Endothelial cell (in vitro differentiated cells): ENCODE results near the gene UBTD1. TPM values are rescaled to one million over a fixed set of nuclear protein-coding genes. Genes with fewer than 3 reads are reported as not detected.

ENCODE experiments used
- DNase-seq: peaks from one replicate; pipeline ENCODE4 v3.0.0; 2021; ENCODE audit warnings: low spot score
- H3K27ac Mint-ChIP-seq: one replicate; pipeline ENCODE4 v1.8.0; 2021; ENCODE audit warnings: mixed read lengths, inconsistent platforms; ENCODE audit not compliant: unreplicated experiment
- H3K27me3 Mint-ChIP-seq: one replicate; pipeline ENCODE4 v1.8.0; 2021; ENCODE audit warnings: mild to moderate bottlenecking, moderate library complexity, mixed read lengths, inconsistent platforms; ENCODE audit not compliant: unreplicated experiment
- H3K36me3 Mint-ChIP-seq: one replicate; pipeline ENCODE4 v1.8.0; 2021; ENCODE audit warnings: mild to moderate bottlenecking, low read depth, mixed read lengths, inconsistent platforms; ENCODE audit not compliant: unreplicated experiment
- H3K4me1 Mint-ChIP-seq: one replicate; pipeline ENCODE4 v1.8.0; 2021; ENCODE audit warnings: mild to moderate bottlenecking, mixed read lengths, inconsistent platforms; ENCODE audit not compliant: unreplicated experiment
- H3K4me3 Mint-ChIP-seq: one replicate; pipeline ENCODE4 v1.8.0; 2021; ENCODE audit warnings: mild to moderate bottlenecking, mixed read lengths, inconsistent platforms; ENCODE audit not compliant: unreplicated experiment
- H3K9me3 Mint-ChIP-seq: one replicate; pipeline ENCODE4 v1.8.0; 2021; ENCODE audit warnings: mixed read lengths, inconsistent platforms; ENCODE audit not compliant: unreplicated experiment
- CTCF ChIP-seq: fragments of 200-600 bp; sonication (generic); IDR thresholded peaks from one replicate; pipeline ENCODE4 v1.5.0; 2021; ENCODE audit warnings: antibody characterized with exemption; ENCODE audit not compliant: unreplicated experiment
- total RNA-seq: library from RNA; stranded (reverse); fragmentation: NEBNext Ultra II Directional; extraction: Animal tissue kit (Norgen Biotek cat#: 25700); gene quantifications from one replicate; pipeline ENCODE4 v1.2.1, GENCODE V29; 2021; ENCODE audit not compliant: unreplicated experiment

The UBTD1 gene
- total RNA-seq, 1 donor from 2014 or later, result 78.0 TPM

- no peaks in the 10 kb centered on the region for H3K9me3 Mint-ChIP-seq
- H3K4me3 Mint-ChIP-seq, result no peak overlapping the region
- peaks cover 3% of the 10 kb centered on the region for H3K4me1 Mint-ChIP-seq
- no peak for DNase-seq
- no peaks in the 10 kb centered on the region for H3K36me3 Mint-ChIP-seq
- no peak overlapping the region for H3K27ac Mint-ChIP-seq
- H3K27me3 Mint-ChIP-seq, result peaks cover 9% of the 10 kb centered on the region
- TF ChIP-seq CTCF, result no peak
Observed at GRCh38 chr10:97601268-97602215, 102.8 kb downstream of the UBTD1 start.

- Mint-ChIP-seq H3K27ac (no peak overlapping the region), H3K4me1 (no peaks in the 10 kb centered on the region), H3K27me3 (no peaks in the 10 kb centered on the region), H3K9me3 (no peaks in the 10 kb centered on the region), H3K36me3 (no peaks in the 10 kb centered on the region), H3K4me3 (no peak overlapping the region)
- no peak for TF ChIP-seq CTCF
- no peak for DNase-seq
Observed at GRCh38 chr10:97607095-97607636, 108.4 kb downstream of the UBTD1 start.

- no peak for DNase-seq
- Mint-ChIP-seq H3K4me3 (no peak overlapping the region), H3K27me3 (no peaks in the 10 kb centered on the region), H3K36me3 (no peaks in the 10 kb centered on the region), H3K4me1 (no peaks in the 10 kb centered on the region), H3K9me3 (no peaks in the 10 kb centered on the region), H3K27ac (no peak overlapping the region)
- TF ChIP-seq CTCF, result no peak
Observed at GRCh38 chr10:97608991-97609561, 110.4 kb downstream of the UBTD1 start.

GRCh38 chr10:97611473-97611872 lies 112.7 kb downstream of the UBTD1 start:
- no peak for DNase-seq
- Mint-ChIP-seq H3K4me1 (no peaks in the 10 kb centered on the region), H3K4me3 (no peak overlapping the region), H3K27me3 (no peaks in the 10 kb centered on the region), H3K9me3 (no peaks in the 10 kb centered on the region), H3K36me3 (no peaks in the 10 kb centered on the region), H3K27ac (no peak overlapping the region)
- no peak for TF ChIP-seq CTCF

GRCh38 chr10:97612386-97612785 lies 113.7 kb downstream of the UBTD1 start:
- no peaks in the 10 kb centered on the region for H3K4me1 Mint-ChIP-seq
- H3K9me3 Mint-ChIP-seq, result no peaks in the 10 kb centered on the region
- peaks cover 4% of the 10 kb centered on the region for H3K36me3 Mint-ChIP-seq

More at GRCh38 chr10:97612386-97612785, 113.7 kb downstream of the UBTD1 start:
- no peak for DNase-seq
- Mint-ChIP-seq H3K4me3 (no peak overlapping the region), H3K27me3 (no peaks in the 10 kb centered on the region), H3K27ac (no peak overlapping the region)
- no peak for TF ChIP-seq CTCF
